GM21390 (cell line): Measurements from ENCODE around the gene DPF3.

ENCODE experiments used
- ATAC-seq: cut with Tn5 transposase; IDR thresholded peaks from one replicate; pipeline ENCODE4 v1.9.1; 2021; ENCODE audit not compliant: unreplicated experiment

DPF3 gene

DNA sequence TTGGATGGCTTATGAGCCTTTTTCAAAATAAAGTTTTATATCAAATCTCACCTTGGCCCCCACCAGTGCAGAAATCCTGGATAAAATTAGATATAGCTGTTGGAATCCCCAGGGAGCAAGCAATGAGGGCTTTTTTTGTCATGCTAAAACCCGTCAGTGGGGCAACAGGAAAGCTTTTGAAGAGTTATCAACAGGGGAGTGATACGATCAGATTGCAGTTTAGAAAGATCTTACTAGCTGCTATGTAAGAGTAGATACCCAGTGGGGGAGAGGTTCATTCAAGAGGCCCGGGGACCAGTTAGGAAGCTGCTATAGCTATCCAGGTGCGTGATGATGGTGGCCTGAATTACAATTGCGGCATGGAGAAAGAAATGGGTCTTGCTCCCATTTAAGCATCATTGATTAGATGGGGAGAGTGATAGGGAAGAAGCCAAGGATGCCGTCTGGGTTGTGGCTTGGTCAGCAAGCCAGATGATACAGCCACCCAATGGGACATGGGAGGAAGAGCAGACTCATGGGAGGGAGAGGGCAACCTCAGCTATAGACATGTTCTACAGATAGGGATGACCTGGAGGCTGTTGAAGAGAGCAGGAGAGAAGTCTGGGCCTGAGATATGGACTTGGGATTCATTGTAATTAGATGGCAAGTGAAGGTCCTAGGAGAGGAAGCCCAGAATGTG is 272.4 kb downstream of the DPF3 start:
- ATAC-seq, result no peak

DNA sequence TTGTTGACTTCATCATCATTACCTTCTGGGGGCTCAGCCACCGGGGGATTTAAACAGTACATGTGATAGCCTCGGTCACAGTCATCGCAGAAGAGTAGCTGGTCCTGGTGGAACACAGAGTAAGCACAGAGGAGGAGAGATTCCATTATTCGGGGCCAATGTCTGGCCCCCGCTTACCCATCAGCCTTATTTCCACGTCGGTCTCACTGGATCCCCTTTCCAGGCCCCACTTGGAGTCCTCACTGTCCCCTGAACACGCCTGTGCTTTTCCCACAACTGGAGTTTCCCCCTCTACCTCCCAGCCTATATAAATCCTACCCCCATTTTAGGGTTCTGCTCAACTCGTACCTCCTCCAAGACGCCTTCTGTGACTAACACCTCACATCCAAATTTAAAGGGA is 274.0 kb downstream of the DPF3 start:
- ATAC-seq, result no peak

DNA sequence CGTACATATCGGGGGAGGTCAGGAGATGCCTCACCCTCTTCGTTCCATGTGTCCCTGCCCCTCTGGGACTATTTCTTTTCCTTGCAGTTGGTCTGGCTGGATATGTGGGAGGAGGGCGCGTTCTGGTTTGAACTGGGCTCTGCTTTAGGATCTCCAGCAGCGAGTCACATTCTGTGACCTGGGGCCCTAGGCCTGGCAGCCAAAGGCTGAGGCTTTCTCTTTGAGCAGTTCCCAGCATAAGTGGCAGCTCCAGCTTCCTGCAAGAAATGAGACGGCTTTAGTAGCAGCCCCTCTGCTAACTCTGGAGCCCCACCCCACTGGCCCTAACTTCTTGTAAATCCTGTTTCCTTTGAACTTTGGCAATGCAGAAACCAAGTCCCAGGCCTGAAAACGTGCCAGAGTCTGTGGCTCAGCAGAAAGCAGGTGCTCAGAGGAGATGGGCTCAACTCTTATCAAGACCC is 274.8 kb downstream of the DPF3 start:
- no peak for ATAC-seq

DNA sequence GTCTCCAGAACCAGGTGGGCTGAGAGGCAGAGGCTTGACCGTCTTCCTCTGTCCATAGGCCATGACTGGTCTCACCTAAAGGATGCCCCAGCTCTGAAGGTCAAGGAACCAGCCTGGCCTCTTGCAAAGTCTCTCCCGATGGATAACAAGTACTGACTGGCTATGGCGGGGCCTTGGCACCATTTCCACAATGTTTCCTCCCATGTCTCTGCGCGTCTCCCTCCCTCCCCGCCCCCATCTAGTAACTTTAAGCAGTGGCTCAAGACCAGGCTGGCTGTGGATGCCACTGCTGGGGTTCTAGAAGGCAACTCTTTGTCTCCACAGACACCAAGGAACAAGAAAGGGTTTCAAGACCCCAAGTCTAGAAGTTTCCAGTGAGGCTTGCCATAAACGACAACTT is 275.5 kb downstream of the DPF3 start:
- no peak for ATAC-seq

DNA sequence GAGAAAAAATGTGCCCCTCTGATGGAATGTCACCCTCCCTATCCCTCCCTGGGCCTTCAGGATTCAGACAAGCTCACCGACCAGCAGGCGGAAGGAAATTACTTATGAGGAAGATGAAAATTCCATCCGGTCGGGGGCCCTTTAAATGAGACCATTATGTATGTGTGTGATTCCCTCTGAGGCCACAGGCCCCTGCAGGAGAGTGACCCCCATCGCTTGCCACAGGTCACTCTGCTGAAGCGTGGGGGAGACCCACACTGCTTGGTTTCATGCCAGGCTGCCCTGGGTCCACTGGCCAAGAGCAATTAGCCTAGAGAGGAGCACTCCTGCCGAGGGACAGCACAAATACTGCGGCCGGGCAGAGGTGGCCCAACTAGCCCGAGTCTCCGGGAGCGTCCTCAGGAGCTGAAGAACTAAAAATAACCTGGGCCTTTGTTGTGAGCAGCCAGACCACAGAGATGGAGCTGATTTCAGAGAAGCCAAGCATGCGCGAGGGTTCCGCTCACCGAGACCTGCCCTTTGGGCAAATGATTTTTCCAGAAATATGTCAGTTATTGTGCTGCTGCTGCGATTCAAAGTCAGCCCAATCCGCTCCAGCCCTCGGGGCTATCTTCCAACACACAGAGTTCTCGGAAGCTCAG is 276.4 kb downstream of the DPF3 start:
- ATAC-seq, result no peak

DNA sequence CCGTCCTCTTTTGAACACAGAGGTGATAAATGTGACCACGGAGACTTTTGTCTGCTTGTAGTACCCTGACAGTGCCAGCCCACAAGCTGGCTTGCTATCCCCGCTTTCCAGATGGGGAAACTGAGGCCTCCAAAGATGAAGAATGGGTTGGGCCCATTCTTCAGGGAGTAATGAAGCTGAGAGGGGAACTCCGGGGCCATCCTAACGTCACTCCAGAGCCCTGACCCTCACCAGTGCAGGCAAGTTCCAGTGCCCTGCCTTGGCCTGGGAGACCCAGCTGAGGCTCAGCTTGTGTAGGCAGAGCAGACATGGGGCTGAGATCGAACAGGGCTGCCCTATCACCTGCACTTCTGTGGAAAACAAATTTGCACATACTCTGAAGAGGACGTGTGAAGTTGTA is 277.1 kb downstream of the DPF3 start:
- ATAC-seq, result no peak

DNA sequence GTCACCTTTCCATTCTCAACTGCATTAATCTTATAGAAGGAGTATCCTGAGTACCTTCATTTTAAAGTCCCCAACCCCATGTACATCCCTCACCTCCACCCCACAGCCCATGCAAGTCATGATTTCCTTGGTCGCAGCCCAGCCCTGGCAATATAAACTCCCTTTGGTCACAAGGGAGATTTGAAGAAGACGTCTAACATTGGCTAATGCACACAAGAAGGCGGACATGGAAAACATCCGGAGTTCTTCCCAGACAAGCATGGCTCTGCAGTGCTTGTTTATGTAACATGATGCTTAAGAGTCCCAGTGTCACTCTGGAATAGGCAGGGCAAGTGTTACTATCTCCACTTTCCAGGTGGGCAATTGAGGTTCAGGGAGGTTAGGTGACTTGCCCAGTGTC is 277.6 kb downstream of the DPF3 start:
- no peak for ATAC-seq

DNA sequence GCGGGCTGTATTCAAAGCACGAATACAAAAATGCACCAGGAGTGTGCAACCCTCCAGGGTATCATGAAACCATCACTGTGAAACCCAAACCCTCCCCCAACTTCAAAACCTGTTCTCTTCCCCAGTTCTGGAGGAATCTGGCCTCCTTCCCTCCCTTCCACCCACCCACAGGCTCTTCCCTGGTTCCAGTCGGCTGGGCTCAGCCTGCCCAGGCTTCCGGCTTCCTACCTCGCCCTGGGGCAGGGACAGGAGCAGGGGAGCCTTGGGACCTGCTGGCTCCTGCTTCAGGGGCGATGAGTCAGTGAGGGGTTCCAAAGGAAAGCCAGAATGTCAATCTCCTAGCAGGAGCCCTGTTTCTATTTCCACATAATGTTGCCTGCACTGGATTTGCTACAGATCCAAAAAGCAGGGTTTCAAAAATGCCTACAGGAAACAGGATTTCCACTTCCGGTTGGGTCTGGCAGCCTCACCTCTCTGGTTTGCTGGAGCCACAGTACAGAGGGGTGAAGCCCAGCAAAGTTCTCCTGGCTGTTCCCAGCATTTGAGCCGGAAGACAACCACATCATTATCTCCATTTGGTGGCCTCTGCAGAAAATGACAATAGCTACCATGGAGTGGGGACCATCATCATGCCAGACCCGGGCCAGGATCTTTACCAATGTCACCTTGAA is 278.3 kb downstream of the DPF3 start:
- ATAC-seq, result no peak

DNA sequence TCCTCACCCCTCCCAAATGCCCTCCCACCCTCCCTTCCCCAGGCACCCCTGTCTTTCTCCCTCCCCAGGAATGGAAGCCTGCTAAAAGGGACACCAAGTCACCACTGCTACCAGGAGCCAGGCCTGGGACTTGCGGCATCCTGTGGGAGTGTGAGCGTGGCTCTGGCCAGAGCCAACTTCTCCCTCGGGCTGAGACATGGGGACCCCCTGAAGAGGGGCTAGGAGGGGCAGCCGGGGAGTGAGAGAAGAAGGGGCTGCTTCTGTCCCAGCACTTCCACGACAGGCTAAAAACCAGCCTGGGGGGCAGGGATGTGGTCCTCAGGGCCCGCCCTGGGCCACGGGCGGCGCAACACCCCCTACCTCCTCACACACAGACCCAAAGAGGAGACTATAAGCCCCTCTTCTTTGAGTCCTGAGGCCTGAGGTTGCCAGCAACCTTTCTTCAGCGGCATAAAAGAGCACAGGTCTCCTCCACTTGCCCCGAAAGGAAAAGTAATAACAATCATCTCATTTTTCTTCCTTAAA is 278.9 kb downstream of the DPF3 start:
- no peak for ATAC-seq

DNA sequence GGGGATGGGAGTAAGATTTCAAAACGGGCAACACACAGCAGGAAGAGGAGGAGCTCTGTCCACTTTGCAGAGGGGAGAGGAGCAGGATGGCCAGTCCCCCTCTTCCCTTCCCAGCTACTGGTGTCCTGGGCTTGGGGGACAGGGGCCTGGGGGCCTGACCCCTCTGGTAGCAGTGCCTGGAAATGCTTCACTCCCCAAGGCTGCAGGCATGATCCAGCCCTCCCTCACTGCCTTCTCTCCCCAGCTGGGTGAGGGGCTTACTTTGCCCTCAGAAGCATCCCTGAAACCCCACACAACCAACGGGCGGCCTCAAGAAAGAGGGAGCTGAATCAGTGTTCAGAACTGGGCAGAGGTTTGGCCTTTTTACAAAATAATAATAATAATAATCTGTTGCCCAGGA is 279.5 kb downstream of the DPF3 start:
- no peak for ATAC-seq

DNA sequence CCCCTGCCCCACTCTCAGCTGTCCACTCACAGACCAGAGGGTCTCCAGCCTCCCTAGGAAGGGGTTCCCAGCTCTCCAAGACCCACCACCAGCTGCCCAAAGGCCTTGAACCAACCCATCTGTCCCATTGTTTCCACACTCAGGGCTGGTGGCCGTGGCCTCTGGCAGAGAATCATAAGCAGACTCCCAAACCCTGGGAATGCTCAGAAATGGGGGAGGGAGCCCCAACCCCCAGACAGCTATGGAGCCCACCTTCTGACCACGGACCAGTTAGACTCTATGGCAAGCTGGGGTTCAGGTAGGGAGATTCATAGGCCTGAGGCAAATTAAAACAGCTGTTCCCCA is 280.0 kb downstream of the DPF3 start:
- ATAC-seq, result no peak

DNA sequence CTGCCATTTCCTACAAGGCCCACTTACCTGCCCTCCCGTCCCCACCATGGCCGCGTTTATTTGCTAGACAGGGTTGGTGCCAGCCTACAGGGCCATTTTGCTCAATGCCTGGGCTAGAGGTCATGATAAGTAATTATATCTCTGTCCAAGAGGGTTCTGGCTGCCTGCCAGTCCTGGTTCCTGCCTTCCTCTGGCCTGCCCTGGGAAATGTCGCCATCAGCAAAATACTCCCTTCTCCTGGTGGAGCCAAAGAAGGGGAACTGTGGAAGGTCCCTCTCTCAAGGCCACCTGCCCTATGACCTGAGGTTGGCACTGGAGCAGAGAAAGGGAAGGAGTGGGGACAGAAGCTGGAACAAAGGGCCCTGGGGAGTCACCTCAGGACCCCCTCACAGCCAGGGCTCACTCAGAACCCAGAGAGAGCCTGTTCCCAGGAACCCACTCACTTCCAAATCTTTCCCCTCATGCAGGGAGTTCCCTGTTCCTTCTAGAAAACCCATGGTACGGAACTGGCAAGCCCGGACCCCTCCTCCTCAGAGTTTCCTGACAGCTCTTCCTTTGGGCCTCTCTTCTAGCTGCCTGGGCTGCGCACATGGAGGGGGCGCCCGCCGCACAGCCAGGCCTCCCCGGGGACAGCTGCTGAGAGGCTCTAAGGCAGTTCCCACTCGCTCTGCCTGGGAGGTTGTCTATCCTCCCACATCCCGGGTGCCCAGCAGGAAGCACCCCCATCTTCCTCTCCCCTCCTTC is 280.5 kb downstream of the DPF3 start:
- ATAC-seq, result no peak

DNA sequence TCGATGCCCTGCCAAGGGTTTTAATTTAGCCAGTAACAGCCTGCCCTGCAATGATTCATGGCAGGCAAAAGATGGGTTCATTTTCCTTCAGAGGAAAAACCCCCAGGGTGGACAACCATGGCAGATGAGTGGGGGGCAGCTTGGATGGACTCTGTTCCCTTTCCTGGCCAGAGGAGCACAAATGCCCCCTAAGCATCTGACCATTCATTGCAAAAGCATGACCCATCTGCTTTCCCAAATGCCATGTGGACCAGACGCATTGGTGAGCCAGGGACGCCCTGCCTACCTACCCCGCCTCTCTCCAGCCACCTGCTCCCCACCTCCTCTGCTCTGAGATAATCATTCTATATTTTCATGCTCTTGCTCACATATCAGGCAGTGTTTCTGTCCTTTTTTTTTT is 281.9 kb downstream of the DPF3 start:
- no peak for ATAC-seq

DNA sequence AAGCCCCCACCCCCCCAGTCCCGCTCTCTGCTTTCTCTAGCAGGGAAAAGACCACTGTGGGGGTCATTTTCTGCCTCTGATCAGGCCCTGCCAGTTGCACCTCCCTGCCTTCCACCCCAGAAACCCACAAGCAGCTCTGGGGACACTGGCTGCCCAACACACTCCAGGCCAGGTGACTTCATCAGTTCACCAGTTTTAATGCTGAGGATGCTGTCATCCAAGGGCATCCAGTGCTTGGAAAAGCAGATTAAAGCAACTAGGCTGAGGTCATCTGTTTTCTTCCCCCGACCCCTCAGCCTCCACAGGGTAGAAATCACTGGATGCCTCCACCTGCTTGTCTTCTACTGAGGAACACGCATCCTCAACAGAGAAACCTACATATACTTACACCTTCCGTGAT is 282.4 kb downstream of the DPF3 start:
- no peak for ATAC-seq

DNA sequence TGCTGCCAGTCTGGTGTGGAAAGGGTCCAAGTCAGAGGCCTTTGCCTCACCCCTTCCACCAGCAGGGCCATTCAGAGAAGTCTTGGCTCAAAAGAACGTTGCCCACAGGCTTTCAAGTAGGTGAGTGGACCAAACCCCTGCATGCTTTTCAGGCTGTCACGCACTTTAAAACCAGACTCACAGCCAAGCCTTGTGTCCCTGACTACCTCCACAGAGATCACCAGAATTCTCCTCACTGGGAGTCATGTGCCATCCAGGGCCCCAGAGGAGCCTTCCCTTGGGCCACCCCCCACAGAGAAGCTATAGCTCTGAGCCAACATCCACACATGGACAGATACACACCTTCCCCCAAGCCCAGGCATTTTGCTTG is 283.1 kb downstream of the DPF3 start:
- no peak for ATAC-seq

DNA sequence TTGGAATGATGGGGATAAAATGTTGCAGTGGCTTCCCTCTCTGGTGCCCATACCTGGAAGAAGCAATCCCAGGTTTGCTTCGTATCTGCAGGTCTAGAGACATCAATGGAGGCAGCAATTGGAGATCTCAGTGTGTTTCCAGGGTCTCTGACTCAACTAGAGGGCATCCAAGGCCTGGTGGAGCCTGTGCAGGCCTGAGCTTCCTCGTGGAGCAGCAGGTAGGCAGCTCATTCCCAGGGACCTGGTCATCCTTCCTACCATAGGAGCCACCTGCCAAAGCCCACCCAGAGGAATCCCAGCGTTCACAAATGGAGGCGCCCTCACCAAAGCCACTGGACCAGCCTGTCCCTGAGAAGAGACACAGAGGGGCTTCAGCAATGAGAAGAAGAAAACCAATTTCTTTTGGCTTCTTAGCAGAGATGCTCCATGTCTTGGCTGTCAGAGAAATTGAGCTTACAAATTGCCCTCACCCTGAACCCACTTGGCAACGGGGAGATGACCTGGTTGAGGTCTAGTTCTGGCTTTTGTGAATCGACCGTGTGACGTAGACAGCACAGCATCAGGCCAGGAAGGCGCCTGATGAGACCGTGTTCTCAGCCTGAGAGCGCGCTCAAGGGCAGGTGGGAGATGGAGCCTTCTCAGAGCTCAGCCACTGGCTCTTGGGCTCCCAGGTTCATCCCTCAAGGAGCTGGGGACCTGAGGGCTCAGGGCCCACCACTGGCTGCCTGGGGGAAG is 283.6 kb downstream of the DPF3 start:
- no peak for ATAC-seq

DNA sequence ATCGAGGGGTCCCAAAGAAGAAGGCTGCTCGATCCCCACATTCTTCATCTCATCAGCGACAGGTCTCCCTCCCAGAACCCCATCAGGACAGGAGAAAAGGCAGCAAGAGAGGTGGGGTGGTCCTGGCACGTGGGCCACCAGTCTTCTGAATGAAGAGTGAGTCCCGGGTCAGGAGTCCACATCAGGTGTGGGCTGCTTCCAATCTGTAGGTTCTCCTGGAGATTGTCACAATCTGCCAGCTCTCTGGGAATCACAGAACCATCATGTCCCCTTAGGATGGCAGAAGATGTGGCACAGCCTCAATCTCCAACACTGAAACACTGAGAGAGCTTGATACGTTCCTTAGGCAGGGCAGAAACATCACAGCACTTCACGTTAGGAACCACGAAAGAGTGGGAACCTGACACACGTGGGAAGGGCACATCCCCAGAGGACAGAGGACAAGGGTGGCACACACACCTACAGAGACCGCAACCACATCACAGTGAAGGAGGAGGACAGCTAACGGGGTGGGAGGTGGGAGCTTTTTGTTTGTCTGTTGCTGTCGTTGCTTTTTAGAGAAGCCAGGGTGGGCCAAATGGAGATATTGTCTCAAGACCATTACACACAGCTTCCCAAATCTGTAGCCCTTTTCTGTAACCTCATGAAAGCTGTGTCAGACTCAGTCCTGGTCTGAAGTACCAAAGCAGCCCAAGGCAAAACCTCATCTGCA is 284.5 kb downstream of the DPF3 start:
- ATAC-seq, result no peak

DNA sequence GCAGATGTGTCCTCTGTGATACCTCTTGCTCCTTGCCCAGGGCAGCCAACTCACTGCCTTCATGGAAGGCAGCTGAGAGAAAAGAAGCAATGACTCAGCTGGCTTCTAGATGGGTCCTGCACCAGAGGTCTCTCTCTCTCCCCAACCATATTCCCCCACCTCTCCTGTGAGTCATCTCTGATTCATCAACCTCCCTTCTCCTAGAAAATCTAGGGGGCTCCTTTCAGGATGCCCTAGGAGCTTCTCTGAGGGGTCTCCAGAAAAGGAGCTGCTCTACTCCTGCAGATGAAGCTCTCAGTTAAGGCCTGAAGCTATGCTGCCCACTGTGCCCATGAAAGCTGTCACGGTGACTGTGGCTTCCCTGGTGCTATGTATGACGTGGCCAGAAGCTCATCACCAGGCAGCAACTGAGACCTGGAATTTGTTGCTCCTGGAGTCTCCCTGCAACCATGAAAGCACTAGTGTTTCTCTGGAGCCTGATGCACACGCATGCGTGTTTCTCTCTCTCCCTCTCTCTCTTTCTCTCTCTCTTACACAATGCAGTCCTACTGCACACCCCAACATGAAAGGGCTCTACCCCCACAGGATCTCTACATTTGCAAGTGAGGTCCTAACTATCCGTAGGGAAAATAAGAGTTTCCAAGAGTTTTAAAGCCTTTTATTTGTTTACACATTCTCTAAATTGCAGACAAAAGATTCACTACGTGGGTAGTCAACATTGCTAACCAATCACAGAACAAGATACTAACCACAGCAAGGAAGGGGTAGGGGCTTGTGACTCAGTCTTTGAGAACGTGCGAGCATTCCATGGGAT is 285.3 kb downstream of the DPF3 start:
- ATAC-seq, result no peak

DNA sequence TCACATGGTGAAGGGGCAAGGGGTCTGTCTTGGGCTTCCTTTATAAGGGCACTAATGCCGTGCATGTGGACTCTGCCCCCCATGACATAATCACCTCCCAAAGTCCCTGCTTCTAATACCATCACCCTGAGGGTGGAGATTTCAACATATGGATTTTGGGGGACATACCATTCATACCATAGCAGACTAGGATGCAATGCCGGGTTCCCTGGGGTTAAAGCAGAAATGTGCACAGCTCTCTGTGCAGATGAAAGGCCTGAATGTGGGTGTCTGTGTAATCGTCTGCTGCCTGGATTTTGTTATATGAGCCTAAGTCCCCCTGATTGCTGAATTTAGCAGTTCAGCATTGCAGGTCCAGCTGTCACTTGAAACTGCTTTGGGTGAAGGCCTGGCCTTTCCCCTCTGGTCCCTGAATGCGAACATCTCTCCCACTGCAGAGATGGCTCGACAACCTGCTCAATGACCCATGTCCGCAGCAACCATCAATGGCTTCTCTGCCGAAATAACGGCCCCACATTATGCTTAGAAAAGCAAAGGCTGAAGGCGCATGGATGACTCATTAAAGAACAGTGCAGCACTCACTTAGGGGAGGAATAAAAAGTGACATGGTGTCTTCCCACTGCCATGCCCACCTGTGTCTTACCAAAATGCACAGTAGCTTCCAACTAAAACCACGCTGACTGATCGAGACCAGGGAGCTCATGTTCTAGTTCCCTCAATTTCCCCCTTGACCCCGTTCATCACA is 286.3 kb downstream of the DPF3 start:
- no peak for ATAC-seq
